ENCODE results near the gene EHF.

- no peak for TF ChIP-seq CTCF (IDR thresholded peaks at IDR 0.05; ENCODE audit: poor library complexity, severe bottlenecking)
- no peak for TF ChIP-seq EP300 (conservative IDR thresholded peaks at IDR 0.05; ENCODE audit: poor library complexity, severe bottlenecking)
- TF ChIP-seq POLR2AphosphoS5 (IDR thresholded peaks at IDR 0.05) = no peak
- TF ChIP-seq TAF1 (IDR thresholded peaks at IDR 0.05; ENCODE audit: low read depth) = no peak
Observed at GRCh38 chr11:34643311-34643710, 22.4 kb downstream of the EHF start.
